GM20431 (cell line): ENCODE measurements around the gene RBPMS2.
"Not testable (repeated sequence)": the region's sequence is repeated elsewhere in the genome, so short reads cannot be mapped to it uniquely, and the experiment has no call there.

Source experiments
- in situ Hi-C: fragments of 300-500 bp; cut with MseI, MboI; formaldehyde crosslinking; loops from one replicate; pipeline ENCODE4 v1.15.0; 2020; ENCODE audit warnings: low sequenced_read_pairs; ENCODE audit not compliant: unreplicated experiment

RBPMS2 gene

DNA sequence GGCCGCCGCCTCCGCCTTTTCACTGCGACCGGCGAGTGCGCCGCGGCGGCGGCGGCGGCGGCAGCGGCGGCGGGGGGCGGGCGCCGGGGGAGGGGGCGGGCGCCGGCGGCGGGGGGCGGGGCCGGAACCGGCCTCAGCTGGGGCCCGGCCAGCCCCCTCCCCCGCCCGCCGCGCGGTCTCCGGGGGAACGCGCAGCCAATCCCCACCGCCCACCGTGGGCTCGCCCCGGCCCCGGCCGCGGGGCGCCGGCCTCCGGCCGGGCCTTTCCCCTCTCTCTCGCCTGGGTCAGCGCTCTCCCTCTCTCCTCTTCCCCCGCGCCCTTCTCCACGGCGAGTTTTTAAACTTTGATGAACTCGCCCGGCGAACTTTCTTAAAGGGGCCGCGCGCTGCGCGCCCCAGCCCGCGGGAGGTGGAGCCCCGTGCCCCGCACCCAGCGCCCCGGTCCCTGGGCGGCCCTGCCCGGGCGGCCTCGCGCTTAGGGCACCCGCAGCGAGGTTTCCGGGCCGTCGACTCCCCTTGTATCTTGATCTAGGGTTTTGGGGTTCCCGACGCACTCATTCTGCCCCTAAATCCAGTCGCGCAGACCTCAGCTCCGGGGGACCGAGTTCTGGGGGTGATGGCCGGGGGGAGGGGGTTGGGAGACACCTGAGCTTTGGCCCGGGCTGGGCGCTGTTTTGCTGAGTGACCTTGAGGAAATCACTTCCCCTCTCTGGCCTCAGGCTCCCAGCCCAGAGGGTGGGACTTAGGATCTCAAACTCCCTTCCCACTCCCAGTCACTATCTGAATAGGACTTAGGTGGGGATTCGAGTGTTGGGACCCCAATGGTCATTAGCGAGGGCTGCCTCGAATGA, at the start of gene RBPMS2:
RBPMS2 (minus strand) TSS at position 39 of the 851 bp plus-strand sequence. CDS start 270 bp downstream, outside the sequence.
- in situ Hi-C loops: no loop called here

DNA sequence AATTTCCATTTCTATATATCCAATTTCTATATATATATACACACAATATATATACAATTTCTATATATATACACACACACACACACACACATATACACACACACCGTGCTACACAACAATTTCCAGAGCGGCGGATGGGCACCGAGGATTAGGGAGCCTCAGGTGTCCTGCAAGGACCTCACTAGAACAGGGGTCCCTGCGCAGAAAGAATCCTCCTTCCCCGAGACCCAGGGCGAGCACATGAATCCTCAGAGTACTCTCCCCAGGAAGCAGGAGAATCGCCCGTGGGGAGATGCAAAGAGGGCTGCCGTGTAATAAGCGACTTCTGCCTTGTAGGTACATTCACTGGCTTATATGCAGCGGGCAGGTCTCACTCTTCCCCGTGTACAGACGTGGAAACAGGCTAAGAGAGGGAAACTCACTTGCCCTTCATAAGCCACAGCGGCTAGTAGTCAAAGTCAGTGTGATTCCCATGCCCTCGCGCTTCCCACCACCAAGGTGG, 49.6 kb upstream of the RBPMS2 start:
- in situ Hi-C loops: no loop called here

DNA sequence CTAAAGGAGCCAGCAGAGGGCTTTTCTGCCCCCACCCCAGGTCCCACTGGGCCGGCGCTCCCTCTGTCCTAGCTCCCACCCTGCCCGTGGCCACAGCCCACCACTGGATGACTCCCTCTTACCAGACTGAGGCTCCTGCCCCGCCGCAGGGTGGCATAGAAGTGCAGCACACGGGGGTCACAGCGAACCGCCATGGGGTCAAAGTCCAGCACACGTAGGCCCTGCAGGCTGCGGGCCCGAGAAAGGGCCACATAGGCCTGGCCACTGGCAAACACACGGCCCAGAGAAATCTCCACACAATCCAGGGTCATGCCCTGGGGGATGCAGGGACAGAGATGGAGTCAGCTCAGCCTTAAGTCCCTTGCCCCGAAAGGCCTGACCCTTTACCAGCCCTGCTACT, 41.1 kb upstream of the RBPMS2 start:
- in situ Hi-C loops: no loop called here

DNA sequence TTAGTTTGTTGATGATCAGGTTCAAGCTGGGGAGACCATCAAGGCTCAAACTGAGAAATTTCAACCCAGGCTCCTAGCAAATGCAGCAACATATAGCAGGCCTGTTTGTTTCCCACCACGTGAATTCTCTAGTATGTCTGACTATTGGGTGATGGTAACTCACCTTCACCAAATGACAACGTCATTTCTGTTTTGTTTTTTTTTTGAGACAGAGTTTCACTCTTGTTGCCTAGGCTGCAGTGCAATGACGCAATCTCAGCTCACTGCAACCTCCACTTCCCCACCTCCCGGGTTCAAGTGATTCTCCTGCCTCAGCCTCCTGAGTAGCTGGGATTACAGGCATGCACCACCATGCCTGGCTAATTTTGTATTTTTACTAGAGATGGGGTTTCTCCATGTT, 39.6 kb upstream of the RBPMS2 start:
- in situ Hi-C loops: not testable (repeated sequence)

DNA sequence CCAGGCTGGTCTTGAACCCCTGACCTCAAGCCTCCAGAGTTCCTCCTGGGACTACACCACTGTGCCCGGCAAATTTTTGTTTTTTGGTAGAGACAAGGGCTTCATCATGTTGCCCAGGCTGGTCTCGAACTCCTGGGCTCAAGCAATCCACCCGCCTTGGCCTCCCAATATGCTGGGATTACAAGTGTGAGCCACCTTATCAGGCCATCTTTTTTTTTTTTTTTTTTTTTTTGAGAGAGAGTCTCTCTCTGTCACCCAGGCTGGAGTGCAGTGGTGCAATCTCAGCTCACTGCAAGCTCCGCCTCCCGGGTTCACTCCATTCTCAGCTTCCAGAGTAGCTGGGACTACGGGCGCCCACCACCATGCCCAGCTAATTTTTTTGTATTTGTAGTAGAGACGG, 38.9 kb upstream of the RBPMS2 start:
- in situ Hi-C loops: not testable (repeated sequence)

DNA sequence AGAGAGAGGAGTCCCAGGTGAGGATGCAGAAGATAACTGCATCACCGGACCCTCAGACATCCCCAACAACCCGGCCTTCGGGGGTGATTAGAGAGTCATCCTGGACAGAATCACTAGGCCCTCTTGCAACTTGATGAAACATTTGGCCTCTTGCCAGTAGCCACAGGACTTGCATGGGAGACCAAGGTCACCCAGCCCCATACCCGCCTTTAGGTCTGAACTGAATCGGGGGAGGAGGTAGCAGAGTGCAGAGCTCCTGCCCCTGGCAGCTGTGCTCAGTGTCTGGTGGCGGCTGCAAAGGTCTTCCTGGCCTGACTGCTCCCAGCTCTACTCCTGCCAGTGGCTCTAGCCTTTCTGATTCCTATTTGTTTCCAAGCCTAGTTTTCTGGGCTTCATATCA, 37.7 kb upstream of the RBPMS2 start:
- in situ Hi-C loops: no loop called here

DNA sequence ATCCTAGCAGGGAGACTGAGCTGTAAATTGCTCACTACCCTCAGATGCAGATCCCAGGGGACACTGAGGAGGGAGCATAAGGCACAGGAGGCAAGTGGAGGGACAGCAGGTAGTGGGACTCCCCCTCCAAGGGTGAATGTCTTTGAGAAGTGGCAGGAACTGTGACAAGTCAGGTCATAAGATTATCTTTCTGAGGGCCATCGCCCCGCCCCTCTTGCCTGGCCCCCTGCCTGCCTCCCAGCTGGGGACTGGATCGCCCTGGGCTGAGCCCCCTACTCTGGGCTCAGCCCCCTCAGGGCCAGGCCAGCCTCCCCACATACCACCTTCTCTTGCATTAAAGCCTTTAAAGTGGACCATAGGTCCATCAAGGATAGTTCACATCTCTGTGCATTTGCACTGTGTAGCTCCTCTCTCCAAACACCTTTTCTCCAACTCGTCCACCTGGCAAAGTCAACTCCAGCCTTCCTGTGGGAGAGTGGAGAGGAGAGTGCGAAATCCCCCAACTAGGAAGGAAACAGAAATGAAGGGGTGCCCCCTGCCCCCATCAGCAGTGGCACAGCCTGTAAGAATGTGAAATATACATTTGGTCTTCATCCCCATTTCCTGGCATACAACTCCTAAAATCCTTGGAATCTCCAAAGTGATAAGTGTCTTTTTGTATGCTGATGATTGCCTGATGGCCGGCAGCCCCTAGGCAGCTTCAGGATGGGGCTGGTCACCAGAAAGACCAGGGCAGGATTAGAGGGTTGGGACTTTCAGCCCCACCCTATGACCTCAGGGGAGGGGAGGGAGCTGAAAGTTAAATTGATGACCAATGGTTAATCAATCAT, 35.3 kb upstream of the RBPMS2 start:
- in situ Hi-C loops: no loop called here

DNA sequence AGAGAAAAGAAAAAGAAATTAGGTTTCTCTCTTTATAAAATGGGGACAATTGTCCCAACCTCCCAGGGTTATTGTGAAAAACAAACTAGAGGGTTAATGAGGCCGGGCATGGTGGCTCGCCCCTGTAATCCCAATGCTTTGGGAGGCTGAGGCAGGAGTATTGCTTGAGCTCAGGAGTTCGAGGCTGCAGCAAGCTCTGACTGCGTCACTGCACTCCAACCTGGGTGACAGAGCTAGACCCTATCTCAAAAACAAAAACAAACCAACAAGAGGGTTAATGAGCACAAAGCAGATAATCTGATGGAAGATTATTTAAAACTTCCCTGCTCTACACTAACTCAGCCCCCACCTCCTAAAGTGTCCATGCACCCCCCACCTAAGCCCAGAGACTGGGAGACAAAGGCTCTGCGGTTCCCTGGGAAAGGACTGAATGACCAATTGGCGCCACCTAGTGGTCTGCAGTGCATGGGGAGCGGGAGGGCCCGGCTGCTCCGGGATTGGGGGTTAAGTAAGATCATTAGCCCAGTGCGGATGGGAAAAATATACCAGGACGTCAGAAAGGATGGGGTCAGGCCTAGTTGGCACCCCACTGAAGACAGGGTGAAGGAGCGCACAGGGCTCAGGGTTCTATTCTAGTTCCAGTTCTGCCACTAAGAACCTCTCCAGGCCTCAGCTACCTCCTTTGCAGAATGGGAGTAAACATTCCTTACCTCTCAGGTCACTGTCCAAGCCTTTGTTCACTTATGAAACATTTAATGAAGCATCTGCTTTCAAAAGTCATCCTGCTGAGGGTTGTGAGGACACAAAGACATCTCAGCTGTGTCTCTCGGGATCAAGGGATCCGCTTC, 34.5 kb upstream of the RBPMS2 start:
- in situ Hi-C loops: no loop called here

DNA sequence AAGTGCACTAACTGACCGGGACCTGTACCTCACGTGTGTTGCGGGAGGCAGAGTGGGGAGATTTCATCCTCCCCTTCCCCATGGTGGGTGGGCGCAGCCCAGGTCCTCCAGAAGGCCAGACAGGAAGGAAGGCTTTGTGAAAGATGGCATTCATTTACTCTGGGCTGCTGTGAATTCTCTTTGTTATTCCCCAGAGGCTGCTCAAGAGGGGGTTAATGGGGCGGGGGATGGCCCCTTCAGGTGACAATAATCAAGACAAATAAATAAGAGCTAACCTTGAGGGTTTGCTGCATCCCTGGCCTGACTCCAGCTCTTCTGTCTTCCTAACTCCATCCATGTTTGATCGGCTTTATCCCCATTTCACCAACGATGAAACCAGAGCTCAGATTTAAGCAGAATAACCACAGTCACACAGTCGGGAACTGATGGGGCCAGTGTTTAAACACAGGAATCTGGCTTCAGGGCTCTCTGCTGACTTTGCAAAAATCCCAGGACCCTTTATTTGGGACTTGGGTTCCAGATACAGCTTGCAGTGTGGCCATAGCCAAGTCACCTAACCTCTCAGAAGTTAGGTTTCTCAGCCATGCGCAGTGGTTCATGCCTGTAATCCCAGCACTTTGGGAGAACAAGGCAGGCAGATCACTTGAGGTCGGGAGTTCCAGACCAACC, 33.5 kb upstream of the RBPMS2 start:
- in situ Hi-C loops: no loop called here

DNA sequence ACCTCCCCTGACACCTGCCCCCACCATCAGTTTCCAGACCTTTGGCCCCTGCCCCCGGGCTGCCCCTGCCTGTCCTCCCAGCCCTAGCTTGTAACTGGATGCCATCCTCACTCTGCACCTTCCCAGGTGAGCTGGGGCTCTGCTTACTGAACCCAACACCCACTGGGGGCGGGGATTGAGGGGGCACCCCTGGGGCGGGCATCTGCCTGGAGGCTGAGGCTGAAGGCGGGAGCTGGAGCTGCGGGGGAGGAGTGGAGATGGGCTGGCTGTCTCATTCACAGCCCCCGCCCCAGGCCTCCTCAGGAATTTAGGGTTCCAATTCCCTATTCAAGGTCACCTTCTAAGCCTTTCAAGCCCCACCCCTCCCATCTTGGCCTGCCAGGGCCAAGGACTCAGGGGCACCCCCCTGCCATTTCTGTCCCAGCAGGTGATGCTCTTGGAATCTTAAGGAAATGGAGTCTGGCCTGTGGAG, 32.4 kb upstream of the RBPMS2 start:
- in situ Hi-C loops: no loop called here

DNA sequence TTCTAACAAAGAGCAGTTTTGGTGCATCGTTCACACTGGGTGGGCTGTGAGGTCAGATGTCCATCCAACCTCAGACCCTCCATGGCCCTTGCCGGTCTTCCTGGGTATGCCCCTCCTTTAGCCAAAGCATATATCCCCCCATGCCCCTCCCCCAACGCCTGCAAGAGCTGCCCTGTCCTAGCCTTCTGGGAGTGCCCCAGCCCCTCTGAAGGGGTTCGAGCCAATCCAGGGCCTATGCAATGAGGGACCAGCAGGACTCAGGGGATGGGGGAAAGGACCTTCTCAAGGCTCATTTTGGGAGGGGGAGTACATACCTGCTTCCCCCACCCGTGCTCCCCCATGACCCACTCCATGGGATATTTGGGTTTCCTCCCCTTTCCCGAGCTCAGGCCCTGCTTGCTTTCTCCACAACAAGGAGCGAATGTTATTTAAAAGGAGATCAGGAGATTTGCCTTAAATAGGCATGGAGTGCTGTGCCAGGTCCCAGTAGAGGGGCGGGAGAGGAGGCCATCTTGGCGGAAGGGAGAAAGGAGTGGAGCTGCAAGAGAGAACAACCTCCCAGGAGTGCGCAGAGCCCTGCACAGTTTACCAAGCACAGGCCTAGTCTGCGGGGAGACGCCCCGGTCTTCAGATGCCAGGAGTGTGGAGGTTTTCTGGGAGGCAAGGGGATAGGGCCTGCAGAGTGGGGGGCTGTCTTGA, 31.8 kb upstream of the RBPMS2 start:
- in situ Hi-C loops: no loop called here

DNA sequence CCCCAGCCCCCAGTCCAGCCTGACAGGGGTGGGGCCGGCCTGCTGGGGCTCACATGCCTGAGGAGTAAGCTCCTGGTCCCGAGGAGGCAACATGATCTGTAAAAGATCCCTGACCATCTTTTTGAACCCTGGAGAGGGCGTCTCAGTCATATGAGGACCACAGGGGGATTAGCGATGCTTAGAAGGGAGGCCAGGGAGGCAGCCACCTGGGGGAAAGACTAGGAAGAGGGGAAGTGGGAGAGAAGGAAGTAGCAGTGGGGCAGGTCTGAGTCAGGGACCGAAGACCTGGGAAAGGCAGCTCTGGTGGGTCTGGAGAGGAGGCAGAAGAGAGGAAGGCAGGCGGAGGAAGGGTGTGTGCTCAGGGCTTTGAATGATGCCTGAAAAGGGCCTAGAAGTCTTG, 31.1 kb upstream of the RBPMS2 start:
- in situ Hi-C loops: no loop called here

DNA sequence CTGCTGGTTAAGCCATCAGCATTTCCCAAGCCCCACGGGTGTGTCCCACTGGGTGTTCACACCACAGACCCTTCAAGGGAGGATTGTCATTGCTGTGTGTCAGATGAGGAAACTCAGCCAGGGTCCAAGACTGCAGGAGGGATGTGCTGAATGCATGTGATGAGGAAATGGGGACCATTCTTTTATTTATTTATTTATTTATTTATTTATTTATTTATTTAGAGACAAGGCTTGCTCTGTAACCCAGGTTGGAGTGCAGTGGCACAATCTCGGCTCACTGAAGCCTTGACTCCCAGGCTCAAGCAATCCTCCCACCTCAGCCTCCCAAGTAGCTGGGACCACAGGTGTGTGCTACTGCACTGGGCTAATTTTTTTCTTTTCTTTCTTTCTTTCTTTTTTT, 29.2 kb upstream of the RBPMS2 start:
- in situ Hi-C loops: no loop called here

DNA sequence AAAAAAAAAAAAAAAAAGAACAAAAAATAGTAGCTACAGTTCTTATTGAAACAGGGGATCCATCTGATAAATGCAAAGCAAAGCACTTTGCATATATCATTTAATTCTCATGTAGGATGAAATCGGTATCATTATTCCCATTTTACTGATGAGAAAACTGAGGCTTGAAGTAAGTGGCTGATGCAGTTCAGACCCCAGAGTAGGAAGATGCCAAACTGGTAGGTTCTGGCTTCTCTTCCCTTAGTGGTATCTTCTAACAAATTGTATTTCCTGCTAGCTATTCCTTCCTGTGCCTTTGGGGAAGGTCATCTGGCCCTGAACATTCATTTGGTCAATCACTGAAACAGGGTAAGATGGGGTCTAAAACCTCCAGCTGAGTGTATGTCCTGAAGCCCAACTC, 28.1 kb upstream of the RBPMS2 start:
- in situ Hi-C loops: no loop called here

DNA sequence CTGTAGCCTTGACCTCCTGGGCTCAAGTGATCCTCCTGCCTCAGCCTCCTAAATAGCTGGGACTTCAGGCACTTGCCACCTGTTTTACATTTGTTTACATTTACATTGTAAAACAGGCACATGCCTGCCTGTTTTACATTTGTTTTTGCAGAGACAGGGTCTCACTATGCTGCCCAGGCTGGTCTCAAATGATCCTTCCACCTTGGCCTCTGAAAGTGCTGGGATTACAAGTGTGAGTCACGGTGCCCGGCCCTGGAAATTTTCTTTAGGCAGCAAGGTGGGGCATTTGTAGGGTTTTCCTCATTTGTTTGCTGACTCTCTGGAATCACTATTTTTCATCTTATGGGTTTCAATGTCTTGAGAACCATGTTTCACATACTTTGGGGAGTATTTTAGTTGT, 25.1 kb upstream of the RBPMS2 start:
- in situ Hi-C loops: no loop called here

DNA sequence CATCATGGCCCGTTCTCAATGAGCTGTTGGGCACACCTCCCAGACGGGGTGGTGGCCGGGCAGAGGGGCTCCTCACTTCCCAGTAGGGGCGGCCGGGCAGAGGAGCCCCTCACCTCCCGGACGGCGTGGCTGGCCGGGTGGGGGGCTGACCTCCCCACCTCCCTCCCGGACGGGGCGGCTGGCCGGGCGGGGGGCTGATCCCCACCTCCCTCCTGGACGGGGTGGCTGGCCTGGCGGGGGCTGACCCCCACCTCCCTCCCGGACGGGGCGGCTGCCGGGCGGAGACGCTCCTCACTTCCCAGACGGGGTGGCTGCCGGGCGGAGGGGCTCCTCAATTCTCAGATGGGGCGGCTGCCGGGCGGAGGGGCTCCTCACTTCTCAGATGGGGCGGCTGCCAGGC, 23.5 kb upstream of the RBPMS2 start:
- in situ Hi-C loops: not testable (repeated sequence)

DNA sequence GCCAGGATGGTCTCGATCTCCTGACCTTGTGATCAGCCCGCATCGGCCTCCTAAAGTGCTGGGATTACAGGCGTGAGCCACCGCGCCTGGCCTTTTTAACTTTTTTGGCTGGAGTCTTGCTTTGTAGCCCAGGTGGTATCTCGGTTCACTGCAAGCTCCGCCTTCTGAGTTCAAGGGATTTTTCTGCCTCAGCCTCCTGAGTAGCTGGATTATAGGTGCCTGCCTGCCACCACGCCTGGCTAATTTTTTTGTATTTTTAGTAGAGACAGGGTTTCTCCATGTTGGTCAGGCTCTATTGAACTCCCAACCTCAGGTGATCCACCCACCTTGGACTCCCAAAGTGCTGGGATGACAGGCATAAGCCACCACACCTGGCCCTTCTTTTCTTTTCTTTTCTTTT, 20.5 kb upstream of the RBPMS2 start:
- in situ Hi-C loops: not testable (repeated sequence)

DNA sequence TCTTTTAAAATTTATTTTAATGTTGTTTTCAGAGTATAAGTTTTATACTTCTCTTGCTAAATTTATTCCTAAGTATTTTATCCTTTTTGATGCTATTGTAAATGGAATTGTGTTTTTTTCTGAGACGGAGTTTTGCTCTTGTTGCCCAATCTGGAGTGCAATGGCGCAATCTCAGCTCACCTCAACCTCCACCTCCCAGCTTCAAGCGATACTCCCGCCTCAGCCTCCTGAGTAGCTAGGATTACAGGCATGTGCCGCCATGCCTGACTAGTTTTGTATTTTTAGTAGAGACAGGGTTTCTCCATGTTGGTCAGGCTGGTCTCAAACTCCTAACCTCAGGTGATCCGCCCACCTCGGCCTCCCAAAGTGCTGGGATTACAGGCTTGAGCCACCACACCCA, 19.9 kb upstream of the RBPMS2 start:
- in situ Hi-C loops: not testable (repeated sequence)

DNA sequence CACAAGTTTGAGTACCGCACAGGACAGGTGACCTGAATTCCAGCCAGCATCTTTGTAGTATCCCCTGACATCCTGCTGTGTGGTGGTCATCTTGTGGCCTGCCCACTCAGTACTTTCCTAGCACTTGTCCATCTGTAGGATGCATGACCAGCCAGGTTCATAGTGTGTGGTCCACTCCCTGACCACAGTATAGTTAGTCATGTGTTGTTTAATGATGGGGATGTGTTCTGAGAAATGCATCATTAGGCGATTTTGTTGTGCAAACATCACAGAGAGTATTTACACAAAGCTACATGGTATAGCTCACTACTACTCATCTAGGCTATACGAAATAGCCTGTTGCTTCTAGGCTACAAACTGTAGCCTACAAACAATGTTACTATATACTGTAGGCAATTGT, 16.9 kb upstream of the RBPMS2 start:
- in situ Hi-C loops: no loop called here
